Measurements from ENCODE around the gene MTMR12.

MTMR12 gene

DNA sequence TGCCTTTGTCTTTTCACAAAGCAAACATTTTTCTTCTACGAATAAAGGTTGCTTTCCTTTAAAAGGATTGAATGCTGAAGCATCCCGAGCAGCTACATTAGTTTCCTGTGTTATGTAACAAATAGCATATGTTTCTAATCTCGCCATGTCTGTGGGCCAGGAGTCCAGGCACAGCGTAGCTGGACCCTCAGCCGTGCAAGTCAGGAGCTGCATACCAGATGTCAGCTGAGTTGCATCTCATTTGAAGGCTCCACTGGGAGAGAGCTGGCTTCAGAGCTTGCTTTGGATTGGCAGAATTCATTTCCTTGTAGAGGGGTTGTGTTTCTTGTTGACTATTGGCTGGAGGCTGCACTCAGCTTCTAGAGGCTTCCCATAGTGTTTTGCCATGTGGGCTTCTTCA is 122.6 kb downstream of the MTMR12 start:
- DNase-seq (ENCODE audit: low read depth), result no peak

DNA sequence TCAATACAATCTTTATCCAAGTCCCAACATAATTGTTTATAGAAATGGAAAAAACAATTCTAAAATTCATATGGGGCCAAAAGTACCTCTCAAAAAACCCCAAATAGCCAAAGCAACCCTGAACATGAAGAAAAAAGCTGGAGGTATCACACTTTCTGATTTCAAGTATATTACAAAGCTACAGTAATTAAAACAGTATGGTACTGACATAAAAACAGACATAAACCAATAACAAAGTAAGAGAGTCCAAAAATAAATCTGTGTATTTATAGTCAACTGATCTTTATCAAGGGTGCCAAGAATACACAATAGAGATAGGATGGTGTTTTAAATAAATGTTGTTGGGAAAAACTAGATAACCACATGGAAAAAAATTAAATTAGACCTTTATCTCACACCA is 125.1 kb downstream of the MTMR12 start:
- no peak for DNase-seq (ENCODE audit: low read depth)

DNA sequence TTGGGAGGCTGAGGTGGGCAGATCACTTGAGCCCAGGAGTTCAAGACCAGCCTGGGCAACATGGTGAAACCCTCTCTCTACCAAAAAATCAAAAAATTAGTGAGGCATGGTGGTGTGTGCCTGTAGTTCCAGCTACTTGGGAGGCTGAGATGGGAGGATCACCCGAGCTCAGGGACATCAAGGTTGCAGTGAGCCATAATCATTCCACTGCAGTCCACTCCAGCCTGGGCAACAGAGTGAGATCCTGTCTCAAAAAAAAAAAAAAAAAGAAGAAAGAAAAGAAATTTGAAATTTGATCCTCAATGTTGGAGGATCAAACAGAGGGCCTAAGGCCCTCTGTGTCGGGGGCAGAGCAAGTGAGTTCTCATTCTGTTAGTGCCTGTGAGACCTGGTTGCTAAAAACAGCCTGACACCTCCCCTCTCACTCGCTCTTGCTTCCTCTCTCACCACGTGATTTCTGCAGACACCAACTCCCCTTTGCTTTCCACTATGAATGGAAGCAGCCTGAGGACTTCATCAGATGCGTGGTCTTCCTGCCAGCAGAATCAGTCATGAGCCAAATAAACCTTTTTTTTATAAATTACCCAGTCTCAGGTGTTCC is 130.2 kb downstream of the MTMR12 start:
- DNase-seq (ENCODE audit: low read depth), result no peak
